NCI-H2227 (cell line): ENCODE measurements around the gene RABL6.
"Not testable (repeated sequence)": the region's sequence is repeated elsewhere in the genome, so short reads cannot be mapped to it uniquely, and the experiment has no call there.

Experiments used
- DNase-seq: peaks from one replicate; lab custom pipeline; 2025; ENCODE audit not compliant: unreplicated experiment; lab: John Stamatoyannopoulos, UW

The RABL6 gene

DNA sequence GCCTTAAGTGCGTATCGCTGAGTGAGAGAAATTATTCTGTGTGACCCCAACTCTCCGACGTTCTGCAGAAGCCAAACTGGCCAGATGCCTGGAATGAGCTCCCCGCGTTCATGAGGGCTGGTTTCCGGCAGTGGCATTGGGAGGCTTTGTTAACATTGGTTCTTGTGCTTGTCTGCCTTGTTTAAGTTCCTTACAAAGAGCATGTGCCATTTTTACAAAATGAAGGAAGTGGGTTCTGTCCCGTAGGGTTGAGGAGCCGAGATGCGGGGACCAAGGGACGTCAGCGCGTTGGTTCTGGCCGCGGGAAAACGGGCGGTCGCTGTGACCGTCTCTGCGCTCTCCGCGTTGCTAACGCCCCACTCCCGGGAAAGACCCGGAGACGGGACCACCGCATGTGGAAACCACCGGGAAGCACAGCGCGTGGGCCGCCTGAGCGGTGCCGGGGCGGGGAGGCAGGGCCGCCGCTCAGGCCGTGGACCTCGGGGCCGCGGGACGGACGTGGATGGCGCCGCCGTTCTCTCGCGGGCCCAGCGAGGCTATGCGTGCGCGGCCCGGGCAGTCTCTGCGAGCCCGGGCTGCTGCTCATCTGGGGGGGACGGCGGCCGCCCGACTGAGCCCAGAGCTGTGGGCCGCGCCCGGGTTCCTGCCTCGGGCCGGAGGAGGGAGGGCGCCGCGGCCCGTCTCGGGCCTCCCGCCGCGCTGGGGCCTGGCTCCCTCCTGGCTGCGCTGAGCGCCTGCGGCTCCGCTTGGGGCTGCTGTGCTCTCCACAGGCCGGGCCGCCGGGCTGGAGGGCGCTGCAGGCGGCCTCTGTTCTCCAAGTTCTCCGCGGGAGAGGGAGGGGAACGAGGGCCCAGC lies 13.4 kb downstream of the RABL6 start:
- DNase-seq = no peak

DNA sequence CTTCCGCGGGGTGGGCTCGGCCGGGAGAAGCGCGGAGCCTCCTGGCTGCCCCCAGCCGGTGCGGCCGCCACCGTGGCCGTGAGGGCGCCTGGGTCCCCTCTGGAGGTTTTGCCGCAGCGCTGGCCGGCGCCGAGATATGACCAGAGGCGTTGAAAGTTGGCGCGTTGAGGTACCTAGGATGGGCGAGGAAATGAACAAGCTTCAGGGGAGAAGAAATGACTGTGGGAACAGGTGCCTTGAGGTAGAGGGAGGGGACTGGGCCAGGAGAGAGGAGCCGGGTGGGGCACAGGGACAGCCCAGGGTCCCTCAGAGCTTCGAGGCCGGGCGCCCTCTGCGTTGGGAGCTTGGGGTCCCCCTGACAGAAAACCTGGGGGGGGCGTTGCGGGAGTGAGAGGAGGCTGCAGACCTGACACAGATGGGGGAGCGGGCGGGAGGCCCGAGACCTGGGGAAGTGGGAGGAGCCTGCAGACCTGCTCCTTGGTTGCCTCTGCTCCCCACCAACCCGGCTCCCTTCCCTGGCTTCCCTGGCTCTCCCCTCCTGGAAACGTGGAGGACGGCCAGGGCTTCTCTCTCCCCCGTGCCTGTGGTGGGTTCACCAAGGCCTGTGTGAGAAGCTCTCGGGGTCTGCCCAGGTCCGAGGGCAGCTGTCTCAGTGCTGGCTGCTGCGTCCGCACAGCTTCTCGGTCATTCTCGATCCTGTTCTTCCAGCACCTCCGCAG lies 14.2 kb downstream of the RABL6 start:
- no peak for DNase-seq

DNA sequence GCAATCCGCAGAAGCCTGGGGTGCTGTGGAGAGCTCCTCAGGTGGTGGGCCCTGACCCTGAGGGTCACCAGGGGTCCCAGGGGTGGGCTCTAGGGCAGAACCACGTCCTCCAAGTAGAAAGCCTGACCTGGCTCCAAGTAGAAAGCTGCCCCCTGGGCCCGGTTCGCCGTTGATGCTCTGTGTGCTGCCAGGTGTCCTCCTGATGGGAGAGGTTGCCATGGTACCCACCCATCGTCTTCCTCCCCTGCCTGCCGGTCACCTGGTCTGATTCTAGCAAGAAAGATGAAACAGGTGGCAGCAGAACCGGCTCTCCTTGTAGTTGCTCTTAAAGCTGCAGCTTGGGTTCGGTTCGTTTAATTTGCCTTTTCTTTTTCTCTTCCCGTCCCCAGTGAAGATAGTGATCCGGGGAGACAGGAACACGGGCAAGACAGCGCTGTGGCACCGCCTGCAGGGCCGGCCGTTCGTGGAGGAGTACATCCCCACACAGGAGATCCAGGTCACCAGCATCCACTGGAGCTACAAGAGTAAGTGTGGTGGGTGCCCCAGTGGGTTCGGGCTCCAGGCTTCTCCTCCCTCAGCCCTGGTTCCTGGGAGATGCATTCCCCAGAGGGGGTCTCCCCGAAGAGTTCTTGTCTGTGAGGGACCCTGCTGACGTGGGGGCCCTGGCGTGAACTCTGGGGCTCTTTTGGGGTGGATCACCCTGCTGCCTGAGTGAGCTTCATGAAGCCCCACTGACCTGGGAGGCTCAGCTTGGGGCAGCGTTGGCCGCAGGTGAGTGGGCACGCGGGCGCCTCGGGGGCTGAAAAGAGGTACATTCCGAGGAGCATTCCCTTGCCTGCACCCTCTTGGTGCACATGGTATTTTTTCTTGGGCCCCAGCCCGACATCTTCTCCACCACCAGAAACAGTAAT lies 15.6 kb downstream of the RABL6 start:
- no peak for DNase-seq

DNA sequence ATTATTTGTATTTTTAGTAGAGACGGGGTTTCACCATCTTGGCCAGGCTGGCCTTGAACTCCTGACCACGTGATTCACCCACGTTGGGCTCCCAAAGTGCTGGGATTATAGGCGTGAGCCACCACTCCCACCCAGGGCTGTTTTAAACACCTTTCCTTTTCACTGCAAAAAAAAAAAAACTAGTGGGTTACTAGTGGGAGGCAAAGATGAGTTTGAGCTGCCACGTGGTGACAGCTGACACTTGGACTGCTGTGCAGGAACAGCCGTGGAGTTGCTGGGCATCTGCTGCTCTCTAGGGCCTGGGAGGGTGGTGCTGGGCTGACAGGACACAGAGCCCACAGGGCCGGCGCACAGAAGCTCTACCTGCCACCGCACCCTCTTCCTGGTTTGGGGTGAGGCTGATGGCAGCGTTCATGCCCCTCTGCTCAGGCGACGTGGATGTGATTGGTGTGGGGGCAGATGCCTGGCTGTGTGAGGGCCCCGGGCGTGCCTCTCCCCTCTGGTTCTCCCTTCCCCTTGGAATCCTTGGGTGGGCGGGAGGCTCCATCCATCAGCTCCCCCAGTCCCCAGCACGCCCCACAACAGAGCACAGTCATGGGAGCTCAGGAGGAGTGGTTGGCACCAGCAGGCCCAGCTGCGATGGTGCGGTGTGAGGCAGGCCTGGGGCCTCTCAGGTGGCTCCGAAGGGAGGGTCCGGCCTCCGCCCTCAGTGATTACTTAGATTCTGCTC lies 16.9 kb downstream of the RABL6 start:
- DNase-seq = no peak

DNA sequence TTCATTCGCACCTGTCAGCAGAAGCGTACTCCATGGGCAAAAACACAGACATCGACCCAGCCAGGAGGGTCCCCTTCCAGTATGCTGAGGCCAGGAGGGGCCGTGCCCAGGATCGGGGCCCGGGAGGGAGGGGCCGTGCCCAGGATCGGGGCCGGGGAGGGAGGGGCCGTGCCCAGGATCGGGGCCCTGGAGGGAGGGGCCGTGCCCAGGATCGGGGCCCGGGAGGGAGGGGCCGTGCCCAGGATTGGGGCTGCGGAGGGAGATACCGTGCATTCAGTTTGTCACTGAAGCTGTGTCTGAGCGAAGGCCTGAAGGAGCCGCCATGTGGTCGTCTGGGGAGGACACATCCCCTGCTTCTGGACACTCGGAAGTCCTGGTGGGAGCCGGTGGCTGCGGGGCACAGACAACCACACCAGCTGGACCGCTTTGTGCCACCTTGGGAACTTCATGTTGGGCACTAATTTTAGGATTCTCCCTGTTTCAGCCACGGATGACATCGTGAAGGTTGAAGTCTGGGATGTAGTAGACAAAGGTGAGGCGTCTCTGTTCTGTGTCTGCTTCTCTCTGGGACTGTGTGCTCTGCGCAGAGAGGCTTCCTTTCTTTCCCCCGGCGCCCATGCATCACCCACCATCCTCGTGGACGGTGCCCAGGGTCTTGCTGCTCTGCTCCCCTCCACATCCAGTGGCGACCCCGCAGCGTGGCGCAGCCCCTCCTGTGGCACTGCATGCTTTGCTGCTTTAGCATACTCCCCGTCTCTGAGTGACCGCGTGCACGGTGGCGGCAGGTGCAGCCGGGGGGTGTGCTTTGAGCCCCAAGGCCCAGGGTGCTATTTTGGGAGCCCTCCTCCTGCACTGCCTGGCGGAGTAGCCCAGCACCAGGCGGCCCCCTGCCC lies 17.8 kb downstream of the RABL6 start:
- DNase-seq = no peak

DNA sequence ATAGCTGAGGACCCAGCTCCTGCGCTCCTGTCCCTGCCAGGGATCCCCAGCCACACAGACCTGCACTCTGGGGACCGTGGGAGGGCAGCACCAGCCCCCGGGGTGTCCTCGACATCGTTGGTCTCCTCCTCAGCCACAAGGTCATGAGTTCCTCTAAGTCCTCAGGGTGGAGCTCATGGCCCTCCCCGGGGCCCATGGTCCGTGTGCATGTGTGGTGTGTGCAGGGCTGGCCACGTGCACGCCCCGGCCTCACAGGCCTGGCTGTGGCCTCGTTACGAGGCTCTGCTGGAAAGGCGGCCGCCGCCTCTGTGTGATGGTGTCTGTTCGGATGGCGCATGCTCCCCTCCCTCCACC lies 18.4 kb downstream of the RABL6 start:
- no peak for DNase-seq

DNA sequence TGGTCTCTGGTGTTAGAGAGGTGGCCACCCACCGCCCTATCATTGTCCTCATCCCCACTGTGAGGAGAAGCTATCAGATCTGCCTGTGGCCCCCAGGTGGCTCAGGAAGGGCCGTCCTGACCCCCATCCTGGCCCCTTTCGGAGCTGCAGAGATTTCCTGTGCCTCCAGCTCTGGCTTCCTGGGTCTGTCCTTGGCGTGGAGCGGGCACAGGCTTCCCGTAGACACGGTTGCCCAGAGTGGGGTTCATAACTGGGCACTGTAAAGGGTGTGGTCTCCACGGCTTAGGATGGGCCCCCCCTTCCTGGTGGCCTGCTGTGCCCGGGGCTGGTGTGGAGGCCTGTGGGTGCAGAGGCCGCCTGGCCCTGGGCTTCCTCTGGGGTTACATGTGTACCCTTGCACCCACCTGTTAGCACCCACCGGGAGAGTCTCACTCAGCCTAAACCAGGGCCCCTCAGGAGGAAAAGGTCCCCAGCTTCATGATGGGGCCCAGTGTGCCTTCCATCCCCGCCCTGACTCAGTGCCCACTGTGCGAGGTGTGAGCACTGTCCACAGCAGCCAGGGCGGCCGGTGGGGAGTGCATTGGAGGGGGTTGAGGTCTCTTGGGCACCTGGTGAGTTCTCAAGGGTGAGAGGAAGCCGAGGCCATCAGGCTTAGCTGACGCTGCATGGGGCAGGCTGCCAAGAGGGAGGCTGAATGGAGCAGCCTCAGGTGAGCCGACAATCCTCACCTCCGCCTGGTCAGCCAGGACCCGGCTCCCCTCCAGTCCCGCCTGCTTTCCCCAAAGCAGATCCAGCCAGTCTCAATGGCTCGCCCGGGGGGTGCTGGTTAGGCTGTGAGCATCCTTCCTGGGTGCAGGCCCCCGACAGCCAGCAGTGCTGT lies 19.2 kb downstream of the RABL6 start:
- no peak for DNase-seq

DNA sequence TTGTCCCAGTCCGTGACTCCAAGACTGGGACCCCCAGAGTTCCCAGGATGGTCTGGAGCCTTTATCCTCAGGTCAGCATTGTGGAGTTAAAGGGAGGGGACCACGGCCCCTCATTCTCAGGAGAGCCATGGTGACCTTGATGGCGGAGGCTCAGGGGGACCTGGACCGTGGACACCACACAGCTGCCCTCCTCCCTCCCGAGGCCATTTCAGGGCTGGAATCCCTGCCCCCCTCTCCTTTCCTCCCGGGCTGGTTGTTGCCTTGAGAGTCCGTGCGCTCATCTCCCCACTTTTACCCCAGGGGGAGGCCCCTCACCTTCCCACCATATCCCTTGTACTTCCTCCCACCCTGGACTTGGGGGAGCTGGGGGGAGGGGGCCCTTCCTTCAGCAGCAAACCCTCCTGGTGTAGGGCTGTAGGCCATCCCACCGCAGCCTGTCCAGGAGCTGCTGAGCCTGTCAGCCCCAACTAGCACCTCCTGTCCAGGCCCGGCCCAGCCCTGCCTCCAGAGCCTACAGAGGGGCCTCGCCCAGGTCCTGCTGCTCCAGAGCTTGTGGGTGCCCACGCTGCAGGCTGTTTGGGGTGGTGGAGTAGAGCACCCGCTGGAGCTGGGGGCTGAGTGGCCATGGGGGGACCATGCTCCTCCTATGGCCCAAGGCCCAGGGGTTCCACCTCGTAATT lies 20.2 kb downstream of the RABL6 start:
- DNase-seq = no peak

DNA sequence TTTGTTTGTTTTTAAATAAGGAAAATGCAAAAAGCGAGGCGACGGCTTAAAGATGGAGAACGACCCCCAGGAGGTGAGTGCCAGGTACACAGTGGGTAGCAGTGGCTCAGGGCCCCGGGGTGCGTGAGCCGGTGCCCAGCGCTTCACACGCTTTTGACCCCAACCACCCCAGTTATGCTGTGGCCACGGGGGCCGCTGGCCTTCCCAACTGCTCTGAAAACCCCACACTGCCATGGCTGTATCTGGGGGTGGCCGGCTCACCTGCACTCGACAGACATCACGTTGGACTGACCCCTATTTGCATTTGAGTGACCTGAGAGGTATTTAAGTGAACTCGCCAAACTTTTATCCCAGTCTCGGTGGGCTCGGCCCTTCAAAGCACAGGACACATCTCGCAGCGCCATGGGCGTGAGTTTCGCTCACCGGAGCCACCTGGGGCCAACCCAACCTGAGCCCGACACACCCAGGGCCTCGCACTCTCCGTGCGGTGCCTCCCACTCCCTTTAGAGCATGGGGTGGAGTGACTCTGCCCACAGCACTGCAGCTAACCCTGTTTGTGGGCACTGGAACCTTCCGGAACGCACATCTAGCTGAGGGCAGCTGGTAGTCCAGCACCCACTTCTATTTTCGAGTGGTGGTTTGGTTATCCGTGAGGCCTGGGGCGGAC lies 20.9 kb downstream of the RABL6 start:
- no peak for DNase-seq

DNA sequence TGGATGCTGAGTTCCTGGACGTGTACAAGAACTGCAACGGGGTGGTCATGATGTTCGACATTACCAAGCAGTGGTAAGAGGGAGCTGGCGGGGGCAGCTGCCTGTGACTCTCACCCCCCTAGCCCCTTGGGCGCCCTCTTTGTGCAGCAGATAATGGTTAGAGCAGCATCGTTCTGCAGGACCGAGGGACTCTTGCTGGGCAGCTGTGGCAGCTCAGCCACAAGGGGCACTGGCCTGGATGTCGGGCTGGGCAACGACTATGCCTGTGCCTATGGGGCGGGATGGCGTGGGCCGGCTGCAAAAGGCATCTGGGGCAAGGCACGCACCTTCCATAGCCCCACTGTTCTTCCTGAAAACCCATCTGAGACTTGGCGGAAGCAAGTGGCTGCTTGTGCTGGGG lies 21.7 kb downstream of the RABL6 start:
- no peak for DNase-seq

DNA sequence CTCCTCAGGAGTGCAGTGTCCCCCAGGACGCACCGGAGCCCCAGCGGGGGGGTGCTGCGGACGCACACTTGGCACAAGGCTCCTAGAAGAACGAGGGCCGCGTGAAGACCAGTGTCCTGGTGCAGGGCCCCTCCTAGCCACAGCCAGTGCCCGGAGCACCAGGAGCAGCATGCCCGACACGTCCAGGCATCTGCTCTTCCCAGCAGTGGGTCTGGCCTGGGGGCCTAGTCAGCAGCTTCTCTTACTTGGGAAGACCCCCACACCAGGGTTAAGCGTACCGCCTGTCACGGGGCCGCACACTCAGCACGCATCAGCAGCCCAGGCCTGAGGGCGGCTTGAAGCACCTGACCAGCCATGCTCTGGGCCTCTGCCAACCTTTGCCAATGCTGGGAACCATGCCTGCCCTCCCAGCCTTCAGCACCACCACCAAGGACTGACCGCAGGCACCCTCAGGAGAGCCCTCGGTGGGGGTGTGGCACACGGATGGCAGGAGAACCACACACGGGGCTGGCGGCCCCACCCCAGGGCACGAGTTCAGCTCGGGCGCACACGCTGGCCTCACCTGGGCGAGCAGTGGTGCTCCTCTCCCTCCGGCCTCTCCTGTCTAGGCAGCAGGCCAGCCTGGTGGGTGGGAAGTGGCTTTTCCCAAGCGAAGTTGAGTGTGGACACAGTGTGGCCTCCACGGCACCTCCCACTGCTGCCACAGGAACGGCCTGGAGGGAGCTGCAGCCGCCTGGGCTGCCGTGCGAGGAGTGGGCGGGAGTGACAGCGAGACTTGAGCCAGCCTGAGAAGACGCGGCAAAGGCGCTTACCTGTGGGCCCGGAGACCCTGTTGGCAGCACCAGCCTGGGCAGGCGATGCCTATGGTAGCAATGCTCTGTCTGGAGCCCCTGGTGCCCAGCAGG lies 22.5 kb downstream of the RABL6 start:
- no peak for DNase-seq

DNA sequence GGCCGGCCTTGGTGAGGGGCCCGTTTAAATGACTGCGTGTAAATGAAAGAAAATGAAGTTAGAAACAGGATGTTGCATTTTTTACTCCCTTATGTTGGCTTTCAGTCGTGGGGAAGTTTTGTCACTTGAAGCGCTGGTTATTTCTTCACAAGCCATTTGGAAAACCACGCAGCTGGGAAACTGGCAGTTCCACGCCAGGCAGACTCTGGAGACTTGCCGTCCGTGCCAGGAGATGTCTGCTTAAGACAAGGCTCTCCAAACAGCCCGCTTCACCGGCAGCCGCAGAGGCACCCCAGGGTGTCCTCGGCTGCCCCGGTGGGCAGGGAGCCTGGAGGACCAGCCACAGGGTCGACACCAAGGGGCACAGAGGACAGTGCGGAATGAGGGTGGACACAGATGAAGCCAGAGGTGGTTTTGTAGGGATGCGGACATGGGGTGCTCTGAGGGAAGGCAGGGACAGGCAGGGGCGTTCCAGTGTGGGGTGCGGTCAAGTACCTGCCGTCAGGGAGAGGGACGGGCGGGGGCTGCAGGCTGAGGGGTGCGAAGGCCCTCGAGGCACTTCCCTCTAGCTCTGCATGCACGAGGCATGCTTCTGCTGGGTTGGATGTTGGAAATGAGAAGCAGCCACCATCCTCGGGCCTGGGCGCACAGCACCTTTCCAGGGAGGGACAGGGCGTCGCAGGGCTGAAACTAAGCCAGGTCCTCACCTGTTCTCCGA lies 23.4 kb downstream of the RABL6 start:
- DNase-seq = no peak

DNA sequence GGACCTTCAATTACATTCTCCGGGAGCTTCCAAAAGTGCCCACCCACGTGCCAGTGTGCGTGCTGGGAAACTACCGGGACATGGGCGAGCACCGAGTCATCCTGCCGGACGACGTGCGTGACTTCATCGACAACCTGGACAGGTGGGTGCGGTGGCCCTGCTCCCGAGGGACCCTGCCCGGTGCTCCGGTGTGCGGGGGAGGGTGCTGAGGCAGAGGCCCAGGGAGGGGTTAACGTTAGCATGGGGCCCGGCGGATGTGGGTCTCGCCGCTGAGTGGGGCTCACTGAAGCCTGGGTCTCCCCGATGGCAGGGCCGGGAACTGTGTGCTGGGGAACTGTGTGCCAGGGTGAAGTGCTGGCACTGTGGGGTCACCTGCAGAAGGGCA lies 24.0 kb downstream of the RABL6 start:
- no peak for DNase-seq

DNA sequence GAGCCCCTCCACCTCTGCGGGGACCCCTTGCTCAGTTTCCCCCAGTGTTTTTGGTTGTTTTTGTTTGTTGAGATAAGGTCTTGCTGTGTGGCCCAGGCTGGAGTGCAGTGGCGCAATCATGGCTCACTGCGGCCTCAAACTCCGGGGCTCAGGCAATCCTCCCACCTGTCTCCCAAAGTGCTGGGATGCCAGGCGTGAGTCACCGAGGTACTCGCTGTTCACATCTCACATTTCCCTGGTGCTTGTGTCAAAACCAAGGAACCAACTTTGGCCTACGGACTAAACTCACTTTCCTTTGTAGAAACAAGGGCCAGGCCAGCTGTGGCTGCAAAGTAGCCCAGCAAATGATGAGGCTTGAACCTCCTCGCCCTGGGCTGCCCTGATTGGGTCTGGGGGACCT lies 24.8 kb downstream of the RABL6 start:
- DNase-seq = no peak

DNA sequence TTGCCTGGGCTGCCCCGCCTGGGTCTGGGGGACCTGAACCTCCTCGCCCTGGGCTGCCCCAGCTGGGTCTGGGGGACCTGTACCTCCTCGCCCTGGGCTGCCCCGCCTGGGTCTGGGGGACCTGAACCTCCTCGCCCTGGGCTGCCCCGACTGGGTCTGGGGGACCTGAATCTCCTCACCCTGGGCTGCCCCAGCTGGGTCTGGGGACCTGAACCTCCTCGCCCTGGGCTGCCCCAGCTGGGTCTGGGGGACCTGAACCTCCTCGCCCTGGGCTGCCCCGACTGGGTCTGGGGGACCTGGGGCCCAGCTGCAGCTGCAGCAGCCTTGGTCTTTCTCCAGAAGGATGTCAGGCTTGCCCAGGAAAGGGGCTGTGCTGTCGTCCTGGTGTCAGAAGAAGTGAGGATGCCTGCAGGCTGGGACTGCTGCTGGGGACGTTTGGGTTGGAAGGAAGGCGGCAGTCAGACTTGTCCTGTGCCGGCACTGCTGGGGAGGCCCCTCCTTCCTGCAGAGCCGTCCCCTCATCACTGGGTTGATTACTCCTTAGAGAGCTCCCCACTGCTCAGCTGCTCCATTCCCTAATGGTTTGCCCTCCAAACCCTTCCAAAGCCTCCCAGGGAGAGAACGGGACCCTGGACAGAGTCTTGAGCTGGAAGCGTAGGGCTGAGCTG lies 25.8 kb downstream of the RABL6 start:
- not testable (repeated sequence) for DNase-seq
